GM19467 (cell line): ENCODE measurements around the gene GLTP.

Experiments used
- ATAC-seq: cut with Tn5 transposase; IDR thresholded peaks from one replicate; pipeline ENCODE4 v1.9.1; 2021; ENCODE audit warnings: mild to moderate bottlenecking, moderate library complexity; ENCODE audit not compliant: unreplicated experiment

Gene GLTP

DNA sequence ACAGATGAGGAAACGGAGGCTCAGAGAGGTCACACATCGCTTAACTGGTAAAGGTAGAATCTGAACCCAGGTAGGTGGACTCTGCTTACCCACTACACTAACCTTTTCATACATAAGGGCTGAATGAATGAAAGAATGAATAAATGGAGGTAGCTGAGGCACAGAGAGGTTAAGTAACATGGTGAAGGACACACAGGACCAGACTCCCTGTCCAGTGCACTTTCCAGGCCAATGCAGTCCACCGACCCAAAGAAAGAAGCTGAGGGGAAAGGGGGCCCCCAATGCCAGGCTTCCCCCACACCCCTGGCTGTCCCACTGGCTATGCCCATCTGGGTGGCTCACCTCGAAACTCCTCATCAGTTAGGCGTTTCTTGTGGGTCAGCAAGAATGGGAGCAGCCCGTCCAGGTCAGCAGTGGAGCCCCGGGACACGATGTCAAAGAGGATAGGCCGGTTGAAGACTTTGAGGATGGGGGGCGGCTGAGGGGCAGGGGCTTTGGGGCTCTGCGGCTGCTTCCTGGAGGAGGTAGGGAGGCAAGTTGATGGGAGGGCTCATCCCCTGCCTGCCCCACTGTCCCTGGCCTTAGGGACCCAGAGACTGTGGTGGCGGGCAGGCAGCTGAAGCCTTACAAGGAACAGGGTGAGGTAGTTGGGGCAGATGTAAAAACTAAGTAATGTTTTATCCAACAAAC, 72.2 kb downstream of the GLTP start:
- ATAC-seq = no peak

DNA sequence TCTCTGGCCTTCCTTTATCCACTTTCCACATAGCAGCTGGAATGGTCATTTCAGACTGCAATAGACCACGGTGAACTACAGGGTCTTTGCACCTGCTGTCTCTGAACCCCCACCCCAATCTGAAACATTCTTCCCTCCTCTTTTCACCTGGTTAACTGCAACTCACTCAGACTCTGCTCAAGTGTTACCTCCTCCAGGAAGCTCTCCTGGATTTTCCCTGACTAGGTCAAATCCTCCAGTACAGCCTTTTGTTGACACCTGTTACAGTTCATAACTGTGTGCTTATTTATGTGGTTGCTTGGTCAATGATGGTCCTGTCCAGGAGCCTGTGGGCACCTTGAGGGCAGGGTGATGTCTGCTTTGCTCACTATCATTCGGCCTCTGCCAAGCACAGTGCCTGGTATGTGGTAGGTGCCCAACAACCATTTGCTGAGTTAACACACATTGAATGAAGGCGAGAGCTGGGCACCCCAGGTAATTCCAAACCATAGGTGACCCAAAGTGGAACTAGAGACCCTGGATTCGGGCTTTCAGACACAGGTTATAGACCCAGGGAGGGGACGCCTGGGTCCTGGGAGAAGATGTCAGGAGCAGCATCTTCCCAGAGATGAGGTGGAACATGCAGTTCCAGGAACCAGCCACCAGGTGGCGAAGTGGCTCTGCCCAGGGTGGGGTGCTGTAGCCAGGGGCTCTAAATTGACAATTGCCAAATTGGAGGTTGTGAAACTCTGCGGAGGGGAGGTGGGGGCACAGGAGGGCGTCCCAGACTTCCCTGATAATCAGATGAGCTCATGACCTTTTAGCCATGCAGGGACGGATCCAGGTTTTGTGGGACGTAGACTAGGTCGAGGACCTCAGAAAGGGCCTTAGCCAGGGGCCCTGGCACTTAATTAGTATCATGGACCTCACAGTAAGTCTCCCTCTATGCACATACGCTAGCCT, 75.2 kb downstream of the GLTP start:
- ATAC-seq = no peak

DNA sequence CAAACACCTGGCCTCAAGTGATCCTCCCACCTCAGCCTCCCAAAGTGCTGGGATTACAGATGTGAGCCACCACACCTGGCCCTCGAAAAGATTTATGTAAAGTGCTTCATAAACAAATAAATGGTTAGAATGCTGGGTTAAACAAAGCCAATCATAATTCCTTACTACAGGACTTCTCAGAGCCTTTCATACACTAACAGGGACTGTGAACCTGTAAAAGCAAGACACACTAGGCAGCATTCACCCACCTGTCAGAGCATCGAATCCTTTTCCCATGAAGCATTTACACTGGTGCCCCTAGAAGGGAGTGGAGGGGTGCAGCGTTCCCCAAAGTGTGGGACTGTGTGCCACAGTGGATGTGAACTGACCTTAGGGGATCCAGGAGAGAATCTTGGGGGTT, 76.7 kb downstream of the GLTP start:
- ATAC-seq = no peak

DNA sequence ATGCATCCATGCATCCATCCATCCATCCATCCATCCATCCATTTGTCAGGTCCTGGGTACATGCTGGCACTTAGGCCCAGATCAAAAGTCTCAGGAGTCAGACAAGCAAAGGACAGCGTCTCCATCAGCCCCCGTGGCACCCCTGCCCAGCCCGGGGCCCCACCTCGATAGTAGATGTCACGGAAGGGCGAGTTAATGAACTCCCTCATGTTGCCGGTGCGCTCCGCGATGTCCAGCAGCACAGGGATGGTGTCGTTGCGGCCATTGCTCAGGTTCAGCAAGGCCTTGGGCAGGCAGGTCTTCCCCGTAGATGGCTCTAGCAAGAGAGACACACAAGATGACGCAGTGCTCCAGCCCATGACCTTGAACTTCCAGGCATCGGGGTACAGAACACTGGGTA, 77.5 kb downstream of the GLTP start:
- no peak for ATAC-seq
